ENCODE results near the gene PLB1. TPM values are rescaled to one million over a fixed set of nuclear protein-coding genes. Genes with fewer than 3 reads are reported as not detected.

Gene PLB1
- total RNA-seq, 1 donor from 2014 or later: 0.64 TPM

DNA sequence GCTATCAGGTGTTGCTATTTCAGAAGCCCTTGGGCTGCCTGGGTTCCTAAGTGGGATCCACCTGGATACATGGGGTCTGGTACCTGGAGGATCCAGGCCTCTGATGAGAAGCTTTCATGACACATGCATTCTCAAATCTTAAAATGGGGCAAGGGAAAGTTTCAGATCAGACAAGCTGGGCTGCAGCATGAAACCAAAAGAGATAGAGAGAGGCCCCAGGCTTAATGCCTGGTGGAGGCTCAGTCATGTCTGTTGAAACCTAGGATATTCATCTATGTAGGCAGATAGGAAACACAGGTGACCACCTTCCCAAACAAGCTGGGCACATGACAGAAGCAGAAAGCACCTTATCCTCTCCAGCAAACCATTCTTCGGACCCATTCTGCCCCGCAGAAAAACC, 18.8 kb upstream of the PLB1 start:
- TF ChIP-seq, protein P1, sequence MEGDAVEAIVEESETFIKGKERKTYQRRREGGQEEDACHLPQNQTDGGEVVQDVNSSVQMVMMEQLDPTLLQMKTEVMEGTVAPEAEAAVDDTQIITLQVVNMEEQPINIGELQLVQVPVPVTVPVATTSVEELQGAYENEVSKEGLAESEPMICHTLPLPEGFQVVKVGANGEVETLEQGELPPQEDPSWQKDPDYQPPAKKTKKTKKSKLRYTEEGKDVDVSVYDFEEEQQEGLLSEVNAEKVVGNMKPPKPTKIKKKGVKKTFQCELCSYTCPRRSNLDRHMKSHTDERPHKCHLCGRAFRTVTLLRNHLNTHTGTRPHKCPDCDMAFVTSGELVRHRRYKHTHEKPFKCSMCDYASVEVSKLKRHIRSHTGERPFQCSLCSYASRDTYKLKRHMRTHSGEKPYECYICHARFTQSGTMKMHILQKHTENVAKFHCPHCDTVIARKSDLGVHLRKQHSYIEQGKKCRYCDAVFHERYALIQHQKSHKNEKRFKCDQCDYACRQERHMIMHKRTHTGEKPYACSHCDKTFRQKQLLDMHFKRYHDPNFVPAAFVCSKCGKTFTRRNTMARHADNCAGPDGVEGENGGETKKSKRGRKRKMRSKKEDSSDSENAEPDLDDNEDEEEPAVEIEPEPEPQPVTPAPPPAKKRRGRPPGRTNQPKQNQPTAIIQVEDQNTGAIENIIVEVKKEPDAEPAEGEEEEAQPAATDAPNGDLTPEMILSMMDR (IDR thresholded peaks at IDR 0.05): no peak
- H3K4me1 Mint-ChIP-seq: no peaks in the 10 kb centered on the region
- peaks cover 8% of the 10 kb centered on the region for H3K27me3 Mint-ChIP-seq
- ChIA-PET CTCF (no interaction called here), POLR2A (no interaction called here)
- DNase-seq (no peak), ATAC-seq (ENCODE audit: low read depth) (no peak)
- no peak overlapping the region for H3K4me3 Mint-ChIP-seq
- no peaks in the 10 kb centered on the region for H3K36me3 Mint-ChIP-seq (ENCODE audit: low read depth)
- H3K9me3 Mint-ChIP-seq: no peaks in the 10 kb centered on the region
- intact Hi-C loops (cut with micrococcal nuclease): no loop called here
- no peak overlapping the region for H3K27ac Mint-ChIP-seq

DNA sequence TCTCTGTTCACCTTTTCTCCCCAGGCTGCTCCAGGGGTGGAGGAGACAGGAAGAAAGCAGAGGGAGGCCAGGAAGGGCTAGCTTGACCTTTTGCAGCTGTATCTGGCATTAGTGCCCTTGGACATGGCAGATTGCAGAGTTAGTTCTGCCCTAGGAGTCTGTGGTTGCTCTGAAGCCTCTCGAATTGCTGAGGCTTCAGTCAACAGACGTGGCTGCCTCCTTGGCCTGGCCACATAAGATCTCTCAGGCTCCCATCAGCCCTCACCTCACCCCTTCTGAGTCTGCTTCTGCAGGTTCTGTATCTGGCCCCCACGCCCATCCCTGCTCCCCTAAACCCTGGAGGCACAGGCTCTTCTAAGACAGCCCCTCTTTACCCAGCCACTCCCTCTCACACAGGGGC, 18.2 kb upstream of the PLB1 start:
- DNase-seq (no peak), ATAC-seq (ENCODE audit: low read depth) (no peak)
- Mint-ChIP-seq H3K4me3 (no peak overlapping the region), H3K27me3 (peaks cover 8% of the 10 kb centered on the region), H3K9me3 (no peaks in the 10 kb centered on the region), H3K27ac (no peak overlapping the region), H3K36me3 (ENCODE audit: low read depth) (no peaks in the 10 kb centered on the region), H3K4me1 (no peaks in the 10 kb centered on the region)
- ChIA-PET CTCF (no interaction called here), POLR2A (no interaction called here)
- TF ChIP-seq, protein P1 (IDR thresholded peaks at IDR 0.05): no peak
- intact Hi-C loops (cut with micrococcal nuclease): no loop called here

DNA sequence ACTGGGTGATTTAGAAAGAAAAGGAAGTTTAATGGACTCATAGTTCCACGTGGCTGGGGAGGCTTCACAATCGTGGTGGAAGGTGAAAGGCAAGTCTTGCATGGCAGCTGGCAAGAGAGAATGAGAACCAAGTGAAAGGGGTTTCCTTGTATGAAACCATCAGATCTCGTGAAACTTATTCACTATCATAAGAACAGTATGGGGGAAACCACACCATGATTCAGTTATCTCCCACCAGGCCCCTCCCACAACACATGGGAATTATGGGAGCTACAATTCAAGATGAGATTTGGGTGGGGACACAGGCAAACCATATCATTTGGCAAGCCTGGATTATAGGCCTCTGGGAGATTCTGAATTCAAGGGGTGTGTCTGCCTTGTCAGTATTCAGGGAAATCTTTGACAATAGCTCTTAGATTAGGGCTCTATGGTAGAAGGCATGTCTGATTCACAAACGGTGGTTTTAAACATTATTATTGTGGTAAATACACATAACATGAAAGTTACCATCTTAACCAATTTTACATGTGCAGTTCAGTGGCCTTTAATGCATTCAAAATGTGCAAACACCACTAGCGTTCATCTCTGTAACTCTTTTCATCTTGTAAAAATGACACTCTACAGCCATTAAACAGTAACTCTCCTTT, 15.3 kb upstream of the PLB1 start:
- TF ChIP-seq, protein P1 (IDR thresholded peaks at IDR 0.05): no peak
- H3K36me3 Mint-ChIP-seq (ENCODE audit: low read depth): no peaks in the 10 kb centered on the region
- DNase-seq (no peak), ATAC-seq (ENCODE audit: low read depth) (no peak)
- H3K27me3 Mint-ChIP-seq: peaks cover 6% of the 10 kb centered on the region
- H3K4me3 Mint-ChIP-seq: no peak overlapping the region
- CTCF ChIA-PET: no interaction called here
- H3K27ac Mint-ChIP-seq: no peak overlapping the region
- POLR2A ChIA-PET: no interaction called here
- intact Hi-C loops (cut with micrococcal nuclease): no loop called here
- no peaks in the 10 kb centered on the region for H3K9me3 Mint-ChIP-seq
- H3K4me1 Mint-ChIP-seq: no peaks in the 10 kb centered on the region

DNA sequence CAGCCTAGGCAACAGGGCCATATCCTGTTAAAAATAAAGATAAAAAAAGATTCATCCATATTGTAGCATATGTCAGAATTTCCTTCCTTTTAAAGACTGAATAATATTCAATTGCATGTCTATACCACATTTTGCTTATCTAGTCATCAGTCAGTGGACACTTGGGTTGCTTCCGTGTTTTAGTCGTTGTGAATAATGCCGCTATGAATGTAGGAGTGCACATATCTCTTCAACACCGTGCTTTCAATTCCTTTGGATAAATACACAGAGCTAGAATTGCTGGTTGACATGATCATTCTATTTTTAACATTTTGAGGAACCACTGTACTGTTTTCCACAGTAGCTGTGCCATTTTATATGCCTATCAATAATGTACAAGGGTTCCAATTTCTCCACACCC, 14.0 kb upstream of the PLB1 start:
- CTCF ChIA-PET: no interaction called here
- POLR2A ChIA-PET: no interaction called here

DNA sequence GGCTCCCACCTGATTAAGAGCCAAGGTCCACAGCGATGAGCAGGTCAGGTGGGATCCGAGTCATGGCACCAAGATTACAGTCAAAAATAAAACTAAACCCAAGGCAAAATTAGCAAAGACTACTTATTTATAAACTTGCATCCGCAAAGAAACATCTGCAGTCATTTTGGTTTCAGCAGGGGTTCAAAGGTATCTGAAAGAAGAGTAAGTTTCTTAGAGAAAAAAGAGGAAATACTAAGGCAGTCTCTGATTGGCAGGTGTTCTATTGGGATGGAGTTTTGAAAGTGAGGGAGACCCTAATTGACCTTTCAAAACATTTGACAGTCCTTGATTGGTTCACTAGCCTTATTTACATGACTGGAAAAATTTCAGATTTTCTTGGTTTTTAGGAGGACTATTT, 11.0 kb upstream of the PLB1 start:
- POLR2A ChIA-PET: no interaction called here
- no peak for DNase-seq
- Mint-ChIP-seq H3K4me1 (no peaks in the 10 kb centered on the region), H3K27me3 (peaks cover 4% of the 10 kb centered on the region), H3K4me3 (no peak overlapping the region), H3K36me3 (ENCODE audit: low read depth) (no peaks in the 10 kb centered on the region), H3K27ac (no peak overlapping the region), H3K9me3 (no peaks in the 10 kb centered on the region)
- TF ChIP-seq, protein P1 (IDR thresholded peaks at IDR 0.05): no peak
- no peak for ATAC-seq (ENCODE audit: low read depth)
- CTCF ChIA-PET: no interaction called here
- intact Hi-C loops (cut with micrococcal nuclease): no loop called here

More for the DNA sequence above, 14.0 kb upstream of the PLB1 start:
- TF ChIP-seq, protein P1 (IDR thresholded peaks at IDR 0.05): no peak
- intact Hi-C loops (cut with micrococcal nuclease): no loop called here
- ATAC-seq (ENCODE audit: low read depth) (no peak), DNase-seq (no peak)
- no peaks in the 10 kb centered on the region for H3K4me1 Mint-ChIP-seq
- no peak overlapping the region for H3K4me3 Mint-ChIP-seq
- peaks cover 6% of the 10 kb centered on the region for H3K27me3 Mint-ChIP-seq
- no peak overlapping the region for H3K27ac Mint-ChIP-seq
- no peaks in the 10 kb centered on the region for H3K36me3 Mint-ChIP-seq (ENCODE audit: low read depth)
- H3K9me3 Mint-ChIP-seq: no peaks in the 10 kb centered on the region
